Peyer's patch (tissue), 4 donors: ENCODE results near the gene AKAP13.

Experiments
- CTCF ChIP-seq, 6 experiments: fragments of 450-650 bp in 4 of 6; fragments of 200-600 bp in 2 of 6; sonication (generic) in 1 of 6; IDR thresholded peaks; one replicate each; pipeline ENCODE4 v1.5.1; 2017 to 2019; ENCODE audit warnings: antibody characterized with exemption in 6 of 6, mild to moderate bottlenecking in 3 of 6, moderate library complexity in 1 of 6
- POLR2A ChIP-seq, 2 donors: fragments of 450-650 bp; IDR thresholded peaks; one replicate each; pipeline ENCODE4 v1.5.1; 2017; ENCODE audit warnings: antibody characterized with exemption in 2 of 2, mild to moderate bottlenecking in 2 of 2, moderate library complexity in 2 of 2

GRCh38 chr15:85563328-85563727 lies 182.9 kb downstream of the AKAP13 start:
- no peak for TF ChIP-seq POLR2A (IDR thresholded peaks at IDR 0.05)
- TF ChIP-seq CTCF (IDR thresholded peaks at IDR 0.05): no peak
